OCI-LY7 (cell line): ENCODE results near the gene MED27. TPM values are rescaled to one million over a fixed set of nuclear protein-coding genes. Genes with fewer than 3 reads are reported as not detected.

Experiments used
- BruUV-seq: library from RNA; stranded (reverse); fragments of 400-500 nt; replicated peaks from 2 replicates; lab custom pipeline; 2021; lab: Mats Ljungman, UMichigan
- CTCF ChIA-PET: fragments of 300-600 bp; sonication (Branson Sonifier 250); formaldehyde crosslinking; loops from one replicate; lab custom pipeline; 2022; ENCODE audit warnings: antibody characterized with exemption; ENCODE audit not compliant: unreplicated experiment; lab: Charles Lee
- POLR2A ChIA-PET: fragments of 300-600 bp; sonication (Branson Sonifier 250); formaldehyde crosslinking; loops from one replicate; lab custom pipeline; 2022; ENCODE audit warnings: antibody characterized with exemption; lab: Charles Lee
- DNase-seq: peaks from one replicate; pipeline ENCODE4 v3.0.0-alpha.2; 2015; ENCODE audit warnings: low spot score
- H2AFZ ChIP-seq: fragments of 200-600 bp; sonication (generic), shearing (Covaris generic); 2 replicates; pipeline ENCODE4 v1.6.1; 2014; ENCODE audit warnings: mild to moderate bottlenecking, antibody characterized with exemption, low read length, moderate library complexity
- H3K27ac ChIP-seq: fragments of 200-600 bp; sonication (generic); 2 replicates; pipeline ENCODE4 v1.5.1; 2014; ENCODE audit warnings: mixed run types, low read depth, mild to moderate bottlenecking, moderate library complexity, low read length, inconsistent platforms; ENCODE audit not compliant: poor library complexity, severe bottlenecking
- H3K36me3 ChIP-seq: fragments of 200-600 bp; sonication (generic); 2 replicates; pipeline ENCODE4 v1.6.1; 2014; ENCODE audit warnings: mild to moderate bottlenecking, antibody characterized with exemption, low read length, moderate library complexity, mixed read lengths; ENCODE audit not compliant: insufficient read depth
- H3K4me1 ChIP-seq: fragments of 200-600 bp; sonication (generic); 2 replicates; pipeline ENCODE4 v1.5.1; 2014; ENCODE audit warnings: mild to moderate bottlenecking, low read length; ENCODE audit not compliant: insufficient read depth, poor library complexity, severe bottlenecking
- H3K4me2 ChIP-seq: fragments of 200-600 bp; sonication (generic); 2 replicates; pipeline ENCODE4 v1.6.1; 2014; ENCODE audit warnings: mild to moderate bottlenecking, low read length
- H3K4me3 ChIP-seq: fragments of 200-600 bp; sonication (generic); 2 replicates; pipeline ENCODE4 v1.5.1; 2014; ENCODE audit warnings: mild to moderate bottlenecking, low read depth, low read length; ENCODE audit not compliant: poor library complexity, severe bottlenecking
- H3K79me2 ChIP-seq: fragments of 200-600 bp; sonication (generic); 2 replicates; pipeline ENCODE4 v1.6.1; 2016; ENCODE audit warnings: low read depth, mild to moderate bottlenecking, low read length, moderate library complexity, mixed read lengths; ENCODE audit not compliant: insufficient read depth
- H3K9me2 ChIP-seq: fragments of 200-600 bp; sonication (generic); 2 replicates; pipeline ENCODE4 v1.6.1; 2016; ENCODE audit warnings: mild to moderate bottlenecking, low read length, mixed read lengths; ENCODE audit not compliant: insufficient read depth
- H3K9me3 ChIP-seq: fragments of 200-600 bp; sonication (generic); 2 replicates; pipeline ENCODE4 v1.6.1; 2014; ENCODE audit warnings: mild to moderate bottlenecking, mixed run types, low read length, mixed read lengths
- H4K20me1 ChIP-seq: fragments of 200-600 bp; sonication (generic); 2 replicates; pipeline ENCODE4 v1.6.1; 2014; ENCODE audit warnings: mild to moderate bottlenecking, antibody characterized with exemption, low read length, moderate library complexity, mixed read lengths; ENCODE audit not compliant: insufficient read depth
- CTCF ChIP-seq: fragments of 200-600 bp; sonication (generic); conservative IDR thresholded peaks from 2 replicates; pipeline ENCODE4 v1.5.1; 2014; ENCODE audit warnings: mild to moderate bottlenecking, antibody characterized with exemption, low read length, moderate library complexity, mixed read lengths
- EZH2phosphoT487 ChIP-seq: fragments of 200-600 bp; sonication (generic); IDR thresholded peaks from 2 replicates; pipeline ENCODE4 v1.6.1; 2018; ENCODE audit warnings: low read depth, borderline replicate concordance, mild to moderate bottlenecking, mixed run types, antibody characterized with exemption, low read length, moderate library complexity, mixed read lengths
- intact Hi-C: fragments of 100-400 bp; cut with micrococcal nuclease; formaldehyde crosslinking; loops from one replicate; pipeline ENCODE4 v1.10.0; 2022; ENCODE audit not compliant: unreplicated experiment
- total RNA-seq, 2 experiments: library from RNA; depleted of rRNA in 1 of 2; stranded (reverse); fragments of >200 nt in 1 of 2; shearing (Covaris generic) in 1 of 2; gene quantifications; 2 replicates each; pipeline ENCODE4 v1.2.3, GENCODE V29; 2014 to 2022

MED27 gene
- total RNA-seq, 2 experiments from 2014 or later: 23.1 to 32.6 TPM

- Histone ChIP-seq H3K4me1 (no peaks in the 10 kb centered on the region), H3K9me2 (no peaks in the 10 kb centered on the region), H3K4me2 (no peak overlapping the region), H3K9me3 (no peaks in the 10 kb centered on the region), H2AFZ (no peak overlapping the region), H3K27ac (no peak overlapping the region), H4K20me1 (no peaks in the 10 kb centered on the region), H3K79me2 (no peaks in the 10 kb centered on the region), H3K4me3 (no peak overlapping the region), H3K36me3 (no peaks in the 10 kb centered on the region)
- ChIA-PET CTCF (no interaction called here), POLR2A (interaction anchor here (0.6 kb wide), 1 partner anchor 1937 kb away, joined by 3 read pairs; no protein-coding TSS in a partner anchor)
- no peak for DNase-seq
- no peak for TF ChIP-seq EZH2phosphoT487
- no peak for TF ChIP-seq CTCF
- intact Hi-C loops: no loop called here
- BruUV-seq: no TSS peak
Measured at GRCh38 chr9:131851414-131851813, 228.3 kb downstream of the MED27 start.

DNA sequence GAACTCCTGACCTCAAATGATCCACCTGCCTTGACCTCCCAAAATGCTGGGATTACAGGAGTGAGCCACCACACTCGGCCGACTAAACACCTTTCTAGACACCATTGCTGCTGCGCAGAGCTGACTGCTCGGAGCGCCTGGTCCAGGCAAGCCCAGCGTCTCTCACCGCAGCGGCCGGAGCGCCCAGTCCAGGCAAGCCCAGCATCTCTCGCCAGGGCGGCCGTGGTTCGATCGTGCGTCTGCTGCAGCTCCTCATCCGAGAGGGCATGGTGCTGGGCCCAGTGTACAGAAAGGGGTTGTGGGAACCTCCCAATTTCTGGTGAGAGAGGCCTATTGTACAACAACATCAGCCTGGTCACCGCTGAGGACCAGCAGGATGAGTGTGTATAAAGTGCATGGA, 230.3 kb downstream of the MED27 start:
- Histone ChIP-seq H3K4me2 (no peak overlapping the region), H3K4me1 (no peaks in the 10 kb centered on the region)
- BruUV-seq: no TSS peak

More for the DNA sequence above, 230.3 kb downstream of the MED27 start:
- no peak for DNase-seq
- H3K27ac ChIP-seq: no peak overlapping the region
- no peak overlapping the region for H3K4me3 ChIP-seq
- H3K79me2 ChIP-seq: no peaks in the 10 kb centered on the region
- H4K20me1 ChIP-seq: no peaks in the 10 kb centered on the region
- no peaks in the 10 kb centered on the region for H3K9me3 ChIP-seq
- H3K9me2 ChIP-seq: no peaks in the 10 kb centered on the region
- no peak overlapping the region for H2AFZ ChIP-seq
- TF ChIP-seq CTCF: no peak
- TF ChIP-seq EZH2phosphoT487: no peak
- intact Hi-C loops: no loop called here
- H3K36me3 ChIP-seq: no peaks in the 10 kb centered on the region
- CTCF ChIA-PET: no interaction called here
- POLR2A ChIA-PET: no interaction called here
